K562 (cell line): ENCODE measurements around the gene SFTPA2.

Experiments
- CHD1 ChIP-seq: fragments of 200-600 bp; sonication (generic); IDR thresholded peaks from one replicate; pipeline ENCODE4 v1.6.1; 2012; ENCODE audit warnings: mild to moderate bottlenecking, moderate library complexity, low read length, inconsistent platforms
- POLR2AphosphoS5 ChIP-seq: IDR thresholded peaks from 2 replicates; pipeline ENCODE4 v1.6.1; 2011; ENCODE audit warnings: mild to moderate bottlenecking, low read depth, low read length, moderate library complexity; ENCODE audit not compliant: control insufficient read depth, insufficient read depth
- ZBTB7A ChIP-seq: IDR thresholded peaks from 2 replicates; pipeline ENCODE4 v1.6.1; 2011; ENCODE audit warnings: low read depth, mild to moderate bottlenecking, low read length, moderate library complexity, borderline replicate concordance; ENCODE audit not compliant: control insufficient read depth
- TF ChIP-seq, protein P1 (sequence below), 3 experiments: IDR thresholded peaks in 2 of 3; conservative IDR thresholded peaks in 1 of 3; 2 replicates each; pipeline ENCODE4 v1.5.1; 2011 to 2012; ENCODE audit warnings: low read length in 3 of 3, mild to moderate bottlenecking in 3 of 3, control low read depth in 2 of 3, improper control_type of control experiment in 1 of 3, inconsistent platforms in 1 of 3, low read depth in 1 of 3, mixed read lengths in 1 of 3, moderate library complexity in 1 of 3; ENCODE audit not compliant: insufficient read depth in 2 of 3
- TF ChIP-seq, protein P2 (sequence below): IDR thresholded peaks from 2 replicates; pipeline ENCODE4 v1.6.1; 2012; ENCODE audit warnings: low read depth, low read length, improper control_type of control experiment, borderline replicate concordance

DNA sequence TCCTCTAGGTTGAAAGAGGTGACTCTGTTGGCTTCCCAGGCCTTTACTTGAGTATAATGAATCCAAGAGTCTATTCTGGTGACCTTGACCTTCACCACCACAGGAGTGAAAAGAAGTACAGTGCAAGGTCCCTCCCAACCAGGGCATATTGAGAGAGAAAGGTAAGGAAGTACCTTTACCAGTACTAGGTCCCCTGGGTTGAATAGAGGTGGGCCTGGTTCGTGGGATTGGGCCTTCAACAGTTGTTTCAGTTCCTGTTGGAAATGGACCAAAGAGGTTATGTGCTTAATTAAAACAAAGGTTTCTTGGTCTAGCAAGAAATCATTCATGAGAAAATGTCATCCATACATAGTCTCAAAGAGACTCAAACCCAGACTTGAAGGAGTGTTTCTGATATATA lies 44.1 kb upstream of the SFTPA2 start:
- no peak for TF ChIP-seq ZBTB7A
- no peak for TF ChIP-seq POLR2AphosphoS5
- TF ChIP-seq, protein P1, sequence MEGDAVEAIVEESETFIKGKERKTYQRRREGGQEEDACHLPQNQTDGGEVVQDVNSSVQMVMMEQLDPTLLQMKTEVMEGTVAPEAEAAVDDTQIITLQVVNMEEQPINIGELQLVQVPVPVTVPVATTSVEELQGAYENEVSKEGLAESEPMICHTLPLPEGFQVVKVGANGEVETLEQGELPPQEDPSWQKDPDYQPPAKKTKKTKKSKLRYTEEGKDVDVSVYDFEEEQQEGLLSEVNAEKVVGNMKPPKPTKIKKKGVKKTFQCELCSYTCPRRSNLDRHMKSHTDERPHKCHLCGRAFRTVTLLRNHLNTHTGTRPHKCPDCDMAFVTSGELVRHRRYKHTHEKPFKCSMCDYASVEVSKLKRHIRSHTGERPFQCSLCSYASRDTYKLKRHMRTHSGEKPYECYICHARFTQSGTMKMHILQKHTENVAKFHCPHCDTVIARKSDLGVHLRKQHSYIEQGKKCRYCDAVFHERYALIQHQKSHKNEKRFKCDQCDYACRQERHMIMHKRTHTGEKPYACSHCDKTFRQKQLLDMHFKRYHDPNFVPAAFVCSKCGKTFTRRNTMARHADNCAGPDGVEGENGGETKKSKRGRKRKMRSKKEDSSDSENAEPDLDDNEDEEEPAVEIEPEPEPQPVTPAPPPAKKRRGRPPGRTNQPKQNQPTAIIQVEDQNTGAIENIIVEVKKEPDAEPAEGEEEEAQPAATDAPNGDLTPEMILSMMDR (IDR thresholded peaks at IDR 0.05 in 2 of 3, conservative IDR thresholded peaks at IDR 0.05 in 1 of 3; ENCODE audit: insufficient read depth in 2 of 3, low read depth in 1 of 3, low read length in 3 of 3), result no peak
- TF ChIP-seq, protein P2, sequence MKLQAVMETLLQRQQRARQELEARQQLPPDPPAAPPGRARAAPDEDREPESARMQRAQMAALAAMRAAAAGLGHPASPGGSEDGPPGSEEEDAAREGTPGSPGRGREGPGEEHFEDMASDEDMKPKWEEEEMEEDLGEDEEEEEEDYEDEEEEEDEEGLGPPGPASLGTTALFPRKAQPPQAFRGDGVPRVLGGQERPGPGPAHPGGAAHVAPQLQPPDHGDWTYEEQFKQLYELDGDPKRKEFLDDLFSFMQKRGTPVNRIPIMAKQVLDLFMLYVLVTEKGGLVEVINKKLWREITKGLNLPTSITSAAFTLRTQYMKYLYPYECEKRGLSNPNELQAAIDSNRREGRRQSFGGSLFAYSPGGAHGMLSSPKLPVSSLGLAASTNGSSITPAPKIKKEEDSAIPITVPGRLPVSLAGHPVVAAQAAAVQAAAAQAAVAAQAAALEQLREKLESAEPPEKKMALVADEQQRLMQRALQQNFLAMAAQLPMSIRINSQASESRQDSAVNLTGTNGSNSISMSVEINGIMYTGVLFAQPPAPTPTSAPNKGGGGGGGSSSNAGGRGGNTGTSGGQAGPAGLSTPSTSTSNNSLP, result no peak
- no peak for TF ChIP-seq CHD1
